GM18861 (cell line): ENCODE data around the gene TNFAIP3.

Source experiments
- ATAC-seq: cut with Tn5 transposase; IDR thresholded peaks from one replicate; pipeline ENCODE4 v1.9.1; 2021; ENCODE audit not compliant: unreplicated experiment

TNFAIP3 gene

GRCh38 chr6:137863091-137863797 lies 3.8 kb upstream of the TNFAIP3 start:
- no peak for ATAC-seq

GRCh38 chr6:137864812-137865508 lies 2.1 kb upstream of the TNFAIP3 start:
- ATAC-seq: no peak

DNA sequence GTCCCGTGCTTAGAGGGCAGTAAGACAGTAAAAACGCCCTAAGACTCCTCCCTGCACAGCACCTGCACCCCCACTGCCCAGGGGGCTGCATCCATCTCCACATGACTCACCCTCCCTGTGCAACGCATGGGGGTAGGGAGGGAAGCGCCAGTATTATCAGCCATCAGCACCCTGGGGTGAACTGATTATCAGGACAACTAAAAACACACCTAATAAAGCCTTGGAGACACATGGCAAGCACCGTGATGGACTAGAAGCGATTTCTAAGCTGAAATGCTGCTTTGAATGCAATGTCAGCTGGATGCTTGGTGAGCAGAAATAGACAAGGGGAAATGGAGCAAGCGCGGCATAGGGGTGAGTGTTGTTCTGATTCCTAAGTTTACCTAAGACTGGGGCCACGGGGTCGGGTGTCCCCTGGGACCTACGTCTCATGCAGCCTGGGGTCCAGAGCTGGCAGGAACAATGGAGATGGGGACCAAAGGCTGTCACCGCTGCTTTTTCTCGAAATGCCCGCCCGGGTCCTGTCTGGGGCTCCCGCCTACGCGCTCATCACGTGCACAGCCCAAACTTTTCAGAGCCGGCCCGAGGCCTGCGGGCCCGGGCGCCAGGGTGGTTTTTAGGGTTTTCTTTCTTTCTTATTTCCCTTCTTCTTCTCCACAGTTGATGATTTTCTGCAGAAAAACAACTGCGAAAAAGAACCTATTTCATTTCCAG lies 702 bp upstream of the TNFAIP3 start:
- peak; percentile 20 for ATAC-seq

- ATAC-seq: no peak
These were observed 838 bp downstream of the TNFAIP3 start for GRCh38 chr6:137867685-137868509.

GRCh38 chr6:137868721-137869548 lies 1.9 kb downstream of the TNFAIP3 start:
- no peak for ATAC-seq

DNA sequence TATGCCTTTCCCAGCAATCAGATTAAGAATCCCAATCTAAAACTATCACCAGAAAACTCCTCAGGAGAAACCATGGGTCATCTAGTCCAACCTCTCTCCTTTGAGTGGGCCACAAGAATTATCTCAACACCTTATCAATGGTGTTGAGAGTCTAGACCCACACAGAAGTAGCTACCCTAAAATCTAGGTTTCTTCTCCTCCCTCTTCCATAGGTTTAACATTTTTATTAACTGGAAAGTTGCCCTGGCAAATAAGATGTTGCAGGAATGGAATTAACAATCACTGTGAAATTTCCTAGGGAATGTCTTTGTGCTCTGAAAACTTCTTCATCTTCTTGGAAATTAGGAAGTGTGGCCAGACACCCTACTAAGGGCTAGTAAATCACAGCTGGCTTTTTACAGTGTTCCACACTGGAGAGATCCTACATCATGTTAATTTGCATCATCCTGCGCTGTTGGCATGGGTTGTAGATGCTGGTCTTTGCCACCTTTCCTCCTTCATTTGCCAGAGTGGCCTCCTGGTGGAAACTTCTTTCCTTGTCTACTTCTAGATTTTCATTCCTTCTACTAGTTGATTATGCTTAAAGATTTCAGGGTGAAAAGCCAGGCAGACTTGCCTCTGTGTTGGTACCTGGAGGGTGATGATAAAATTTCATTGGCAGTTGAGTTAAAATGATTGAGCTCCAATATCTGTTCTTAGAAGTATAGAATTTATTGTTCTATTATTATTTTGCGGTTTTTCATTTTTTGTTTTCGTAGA lies 2.7 kb downstream of the TNFAIP3 start:
- no peak for ATAC-seq

GRCh38 chr6:137870308-137870644 lies 3.2 kb downstream of the TNFAIP3 start:
- ATAC-seq: no peak

- ATAC-seq: no peak
These were observed 3.7 kb downstream of the TNFAIP3 start for GRCh38 chr6:137870744-137871247.

DNA sequence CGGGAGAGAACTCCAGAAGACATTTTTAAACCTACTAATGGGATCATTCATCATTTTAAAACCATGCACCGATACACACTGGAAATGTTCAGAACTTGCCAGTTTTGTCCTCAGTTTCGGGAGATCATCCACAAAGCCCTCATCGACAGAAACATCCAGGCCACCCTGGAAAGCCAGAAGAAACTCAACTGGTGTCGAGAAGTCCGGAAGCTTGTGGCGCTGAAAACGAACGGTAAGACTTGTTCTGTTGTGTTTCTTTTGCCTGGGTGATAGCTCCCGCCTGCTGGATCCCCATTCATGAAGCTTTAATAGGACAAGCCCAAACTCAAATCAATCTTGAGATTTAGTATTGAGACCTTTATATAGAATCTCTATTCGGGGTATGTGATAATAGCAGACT lies 4.2 kb downstream of the TNFAIP3 start:
- no peak for ATAC-seq

GRCh38 chr6:137871831-137872454 lies 4.9 kb downstream of the TNFAIP3 start:
- ATAC-seq: no peak

DNA sequence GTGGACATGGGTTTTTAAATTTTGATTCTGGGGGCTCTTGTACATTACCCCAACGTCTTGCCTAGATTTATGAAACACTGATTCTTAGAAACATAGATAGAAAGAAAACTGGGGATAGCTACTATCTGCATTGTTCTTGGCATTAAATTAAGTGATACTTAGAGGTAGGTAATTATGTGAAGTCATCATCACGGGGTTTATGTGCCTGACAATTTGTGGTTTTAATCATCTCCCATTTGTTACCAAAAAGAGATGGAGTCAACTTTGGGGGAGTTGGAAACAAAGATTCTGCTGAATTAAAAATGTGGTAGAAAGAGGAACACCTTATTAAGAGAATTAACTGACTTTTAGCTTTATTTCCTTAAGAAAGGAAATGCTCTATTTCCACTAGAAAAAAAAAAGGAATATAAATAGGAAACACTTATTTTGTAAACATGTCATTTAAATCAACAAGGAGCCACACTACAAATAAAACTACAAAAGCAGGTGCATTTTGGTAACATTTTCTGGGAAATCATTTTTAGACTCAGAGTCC lies 5.6 kb downstream of the TNFAIP3 start:
- ATAC-seq: no peak

DNA sequence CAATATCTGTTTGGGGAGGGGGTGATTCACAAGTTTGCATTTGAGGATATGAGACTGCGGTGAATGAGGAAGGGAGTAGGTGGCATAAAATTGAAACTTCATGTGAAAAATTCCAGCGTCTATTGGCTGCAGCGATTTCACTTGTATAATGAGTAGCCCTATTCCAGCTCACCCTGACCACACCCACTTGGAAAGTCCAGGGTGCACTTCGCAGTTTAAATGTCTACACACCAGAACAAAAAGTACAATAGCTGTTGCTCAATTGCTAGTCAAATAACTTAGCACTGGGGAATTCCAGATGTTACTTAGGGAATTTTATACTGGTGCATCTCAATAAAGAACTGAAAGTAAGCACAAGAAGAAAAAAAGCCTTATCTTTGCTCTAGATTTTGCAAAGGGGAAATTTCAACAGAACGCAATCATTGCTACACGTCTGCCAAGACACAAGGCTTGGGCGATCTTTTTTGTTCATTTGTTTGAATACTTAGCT lies 6.3 kb downstream of the TNFAIP3 start:
- peak; percentile 37 for ATAC-seq

- ATAC-seq: no peak
These were observed 7.4 kb downstream of the TNFAIP3 start for GRCh38 chr6:137874204-137875057.

DNA sequence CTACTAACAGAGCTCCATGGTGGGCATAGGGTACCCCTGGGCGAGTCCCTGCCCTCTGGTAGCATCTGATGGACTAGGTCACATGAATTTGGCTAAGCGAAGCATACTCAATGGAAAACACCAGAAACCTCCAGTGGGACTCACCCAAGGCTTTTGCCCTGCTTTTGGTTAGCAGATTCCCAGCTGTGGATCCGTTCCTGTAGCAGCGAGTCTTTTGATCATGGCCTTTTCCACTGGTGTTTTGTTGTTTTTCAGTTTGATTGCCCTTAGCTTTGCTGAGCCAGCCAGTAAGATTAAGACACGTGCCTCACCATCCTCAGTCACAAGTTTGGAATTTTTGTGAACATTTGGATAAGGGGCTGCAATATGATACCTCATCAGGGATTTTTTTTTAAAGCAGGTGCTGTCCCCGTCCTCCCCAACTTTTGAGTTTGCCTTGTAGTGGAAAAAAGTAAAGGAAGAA lies 8.0 kb downstream of the TNFAIP3 start:
- ATAC-seq: no peak

- ATAC-seq: no peak
These were observed 8.5 kb downstream of the TNFAIP3 start for GRCh38 chr6:137875606-137876005.

DNA sequence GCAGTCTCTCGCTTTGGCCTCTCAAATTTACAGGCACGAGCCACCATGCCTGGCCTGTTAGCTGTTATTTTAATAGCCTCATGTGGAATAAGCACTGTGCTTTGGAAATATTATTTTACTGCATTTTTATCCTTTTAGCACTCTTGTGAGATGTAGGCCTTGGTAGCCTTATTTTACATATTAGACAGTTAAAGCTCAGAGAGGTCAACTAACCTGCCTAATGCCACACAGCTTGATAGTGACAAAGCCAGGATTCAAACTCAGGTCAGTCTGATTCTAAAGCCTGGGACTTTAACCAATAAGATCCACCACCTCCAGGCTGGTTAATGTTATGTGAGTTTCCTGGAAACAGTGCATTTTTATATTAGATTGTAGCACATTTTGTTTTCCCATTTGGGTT lies 9.5 kb downstream of the TNFAIP3 start:
- no peak for ATAC-seq

GRCh38 chr6:137877113-137877512 lies 10.1 kb downstream of the TNFAIP3 start:
- no peak for ATAC-seq

- ATAC-seq: no peak
These were observed 10.5 kb downstream of the TNFAIP3 start for GRCh38 chr6:137877606-137878005.
